ENCODE results near the gene PMEPA1. TPM values are rescaled to one million over a fixed set of nuclear protein-coding genes. Genes with fewer than 3 reads are reported as not detected.

PMEPA1 gene
- total RNA-seq, 1 donor from 2014 or later = 56.8 TPM

DNA sequence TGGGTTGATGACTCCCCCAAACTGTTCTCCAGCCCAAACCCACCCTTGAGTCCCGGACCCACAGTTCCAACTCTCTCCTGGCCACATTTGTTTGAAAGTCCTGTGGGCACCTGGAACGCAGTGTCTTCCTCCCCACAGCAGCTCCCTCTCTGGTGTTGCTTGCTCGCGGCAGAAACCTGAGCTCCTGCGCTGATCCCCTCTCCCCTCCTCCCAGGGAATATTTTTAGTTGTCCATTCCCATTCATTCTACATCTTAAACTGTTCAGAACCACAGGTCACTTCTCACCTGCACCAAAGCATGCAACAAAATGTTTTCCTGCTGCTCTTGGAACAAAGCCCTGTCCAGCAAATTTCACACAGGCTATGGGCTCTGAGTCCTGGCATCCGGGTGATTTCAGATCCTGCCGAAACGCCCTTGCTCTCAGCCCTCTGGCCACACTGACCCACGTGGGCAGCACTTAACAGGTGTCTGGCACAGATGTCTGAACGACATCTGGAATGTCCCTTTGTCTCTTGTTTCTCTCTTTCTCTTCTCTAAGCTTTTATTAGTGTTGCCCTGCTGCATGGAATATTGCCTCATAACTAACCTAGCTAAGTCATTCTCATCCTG, 27.0 kb upstream of the PMEPA1 start:
- no peak overlapping the region for H3K4me3 ChIP-seq
- H3K9me3 ChIP-seq = no peaks in the 10 kb centered on the region
- TF ChIP-seq, protein P1, sequence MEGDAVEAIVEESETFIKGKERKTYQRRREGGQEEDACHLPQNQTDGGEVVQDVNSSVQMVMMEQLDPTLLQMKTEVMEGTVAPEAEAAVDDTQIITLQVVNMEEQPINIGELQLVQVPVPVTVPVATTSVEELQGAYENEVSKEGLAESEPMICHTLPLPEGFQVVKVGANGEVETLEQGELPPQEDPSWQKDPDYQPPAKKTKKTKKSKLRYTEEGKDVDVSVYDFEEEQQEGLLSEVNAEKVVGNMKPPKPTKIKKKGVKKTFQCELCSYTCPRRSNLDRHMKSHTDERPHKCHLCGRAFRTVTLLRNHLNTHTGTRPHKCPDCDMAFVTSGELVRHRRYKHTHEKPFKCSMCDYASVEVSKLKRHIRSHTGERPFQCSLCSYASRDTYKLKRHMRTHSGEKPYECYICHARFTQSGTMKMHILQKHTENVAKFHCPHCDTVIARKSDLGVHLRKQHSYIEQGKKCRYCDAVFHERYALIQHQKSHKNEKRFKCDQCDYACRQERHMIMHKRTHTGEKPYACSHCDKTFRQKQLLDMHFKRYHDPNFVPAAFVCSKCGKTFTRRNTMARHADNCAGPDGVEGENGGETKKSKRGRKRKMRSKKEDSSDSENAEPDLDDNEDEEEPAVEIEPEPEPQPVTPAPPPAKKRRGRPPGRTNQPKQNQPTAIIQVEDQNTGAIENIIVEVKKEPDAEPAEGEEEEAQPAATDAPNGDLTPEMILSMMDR (IDR thresholded peaks at IDR 0.05) = no peak
- no peaks in the 10 kb centered on the region for H3K4me1 ChIP-seq
- H3K27me3 ChIP-seq = no peaks in the 10 kb centered on the region
- H3K27ac ChIP-seq = no peak overlapping the region
- no peak for DNase-seq (ENCODE audit: low spot score in 2 of 2)
- H3K36me3 ChIP-seq = no peaks in the 10 kb centered on the region
- intact Hi-C loops (cut with DNase I) = no loop called here

DNA sequence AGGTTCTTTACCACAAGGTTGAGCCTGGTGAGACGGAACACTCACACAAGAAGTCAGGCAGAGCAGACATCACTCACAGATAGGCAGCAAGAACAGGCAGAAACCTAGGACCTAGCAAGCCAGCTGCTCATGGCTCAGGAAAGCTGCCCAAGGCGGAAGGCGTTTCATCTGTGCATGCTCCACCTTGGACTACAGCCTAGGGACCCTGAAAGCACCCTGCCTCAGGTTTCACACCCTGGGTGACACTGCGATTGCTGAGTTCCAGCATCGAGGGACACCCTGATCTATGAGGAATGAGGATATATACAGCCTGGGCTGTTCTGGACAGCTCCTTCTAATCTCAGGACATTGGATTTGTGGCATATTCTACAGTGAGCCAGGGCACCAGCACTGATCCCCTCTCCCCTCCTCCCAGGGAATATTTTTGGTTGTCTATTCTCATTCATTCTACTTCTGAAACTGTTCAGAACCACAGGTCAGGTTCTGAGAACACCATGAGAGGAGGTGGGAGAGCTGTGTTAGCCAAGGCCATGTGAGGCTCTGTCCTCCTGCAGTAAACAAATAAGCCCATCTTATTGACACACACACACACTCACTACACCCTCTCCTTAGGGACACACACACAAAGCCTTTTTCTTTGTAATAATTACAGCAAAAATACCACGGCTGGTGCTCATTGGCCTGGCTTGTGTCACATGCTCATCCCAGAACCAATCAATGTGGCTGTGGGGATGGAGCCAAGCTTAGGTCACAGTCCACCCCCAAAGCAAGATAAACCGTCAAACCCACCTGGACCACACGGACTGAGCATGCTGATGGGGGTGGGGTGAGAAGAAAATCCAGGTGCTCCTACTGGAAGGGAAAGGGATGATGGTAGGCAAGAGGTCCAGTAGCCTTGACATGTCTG, 26.3 kb upstream of the PMEPA1 start:
- Histone ChIP-seq H3K27me3 (no peaks in the 10 kb centered on the region), H3K9me3 (no peaks in the 10 kb centered on the region), H3K4me1 (no peaks in the 10 kb centered on the region), H3K4me3 (no peak overlapping the region), H3K36me3 (no peaks in the 10 kb centered on the region), H3K27ac (no peak overlapping the region)
- intact Hi-C loops (cut with DNase I) = no loop called here
- no peak for DNase-seq (ENCODE audit: low spot score in 2 of 2)
- TF ChIP-seq, protein P1 (IDR thresholded peaks at IDR 0.05) = no peak

DNA sequence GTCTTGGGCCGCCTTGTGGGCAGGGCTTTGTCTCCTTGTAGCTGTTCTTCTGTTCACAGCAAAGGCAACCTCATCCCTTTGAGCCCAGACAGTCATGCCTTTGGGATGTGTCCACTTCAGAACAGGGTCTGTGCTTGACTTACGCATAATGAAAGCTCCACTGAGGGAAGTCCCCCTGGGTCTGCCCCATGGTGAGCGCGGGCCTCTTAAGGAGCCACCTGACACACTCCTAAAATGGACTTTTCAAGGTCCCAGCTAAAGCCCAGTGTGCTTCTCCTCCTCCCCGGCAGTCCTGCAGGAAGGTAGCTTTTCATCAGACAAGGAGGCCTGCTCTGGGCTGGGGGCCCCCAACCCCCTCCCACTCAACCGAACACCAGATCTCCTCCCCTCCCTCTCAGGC, 24.9 kb upstream of the PMEPA1 start:
- Histone ChIP-seq H3K4me1 (peaks cover 2 to 7% of the 10 kb centered on the region in 2 donors), H3K9me3 (no peaks in the 10 kb centered on the region), H3K27ac (no peak overlapping the region), H3K36me3 (no peaks in the 10 kb centered on the region), H3K27me3 (no peaks in the 10 kb centered on the region), H3K4me3 (no peak overlapping the region)
- TF ChIP-seq, protein P1 (IDR thresholded peaks at IDR 0.05) = no peak
- DNase-seq (ENCODE audit: low spot score in 2 of 2) = no peak
- intact Hi-C loops (cut with DNase I) = no loop called here

DNA sequence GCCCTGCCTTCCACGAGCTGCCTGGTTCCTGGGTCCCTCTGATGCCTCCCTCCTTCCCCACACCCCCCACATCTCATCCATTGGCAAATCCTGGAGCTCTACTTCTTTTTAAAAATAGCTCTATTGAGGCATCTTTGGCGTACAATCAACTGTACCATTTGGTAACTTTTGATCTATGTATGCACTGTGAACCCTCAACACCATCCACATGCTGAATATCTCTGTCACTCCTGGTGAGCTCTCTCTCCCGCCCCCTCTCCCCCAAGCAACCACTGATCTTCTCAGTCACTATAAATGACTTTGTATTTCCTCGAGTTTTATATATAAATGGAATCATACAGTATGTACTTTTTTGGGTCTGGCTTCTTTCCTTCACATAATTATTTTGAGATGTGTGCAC, 22.4 kb upstream of the PMEPA1 start:
- intact Hi-C loops (cut with DNase I) = no loop called here

DNA sequence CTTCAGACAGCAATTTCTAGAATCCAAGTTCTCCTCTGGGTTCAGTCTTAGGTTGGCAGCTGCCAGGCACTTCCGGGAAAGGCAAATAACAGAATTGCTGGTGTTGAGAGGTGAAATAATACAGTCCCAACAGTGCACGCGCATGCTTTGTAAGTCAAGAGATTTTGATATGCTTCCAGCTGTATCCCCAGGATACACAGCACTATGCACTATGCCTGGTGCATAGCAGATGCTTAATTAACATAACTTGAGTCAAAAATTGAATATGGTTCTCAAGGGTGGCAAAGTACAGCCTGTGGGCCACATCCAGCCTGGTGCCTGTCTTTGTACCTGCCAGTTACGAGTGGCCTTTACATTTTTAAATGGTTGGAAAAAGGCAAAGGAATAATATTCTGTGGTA, 18.9 kb upstream of the PMEPA1 start:
- peaks cover 2 to 7% of the 10 kb centered on the region in 2 donors for H3K4me1 ChIP-seq
- H3K36me3 ChIP-seq = no peaks in the 10 kb centered on the region
- H3K4me3 ChIP-seq = no peak overlapping the region
- no peaks in the 10 kb centered on the region for H3K9me3 ChIP-seq
- H3K27ac ChIP-seq = no peak overlapping the region
- no peaks in the 10 kb centered on the region for H3K27me3 ChIP-seq
- no peak for DNase-seq (ENCODE audit: low spot score in 2 of 2)
- intact Hi-C loops (cut with DNase I) = no loop called here
- TF ChIP-seq, protein P1 (IDR thresholded peaks at IDR 0.05) = no peak

More for the DNA sequence above, 22.4 kb upstream of the PMEPA1 start:
- no peaks in the 10 kb centered on the region for H3K36me3 ChIP-seq
- no peak overlapping the region for H3K4me3 ChIP-seq
- TF ChIP-seq, protein P1 (IDR thresholded peaks at IDR 0.05) = no peak
- peaks cover 2 to 7% of the 10 kb centered on the region in 2 donors for H3K4me1 ChIP-seq
- no peak for DNase-seq (ENCODE audit: low spot score in 2 of 2)
- no peak overlapping the region for H3K27ac ChIP-seq
- no peaks in the 10 kb centered on the region for H3K9me3 ChIP-seq
- H3K27me3 ChIP-seq = no peaks in the 10 kb centered on the region
